ENCODE measurements around the gene CORO2A.

CORO2A gene

GRCh38 chr9:98148486-98148885 is 44.0 kb downstream of the CORO2A start:
- no peak overlapping the region for H3K9ac ChIP-seq (ENCODE audit: low read length)
- no peaks in the 10 kb centered on the region for H3K36me3 ChIP-seq (ENCODE audit: control insufficient read depth, insufficient read depth, low read length, severe bottlenecking)
- peaks cover 5% of the 10 kb centered on the region for H3K27me3 ChIP-seq (replicated peaks; ENCODE audit: control insufficient read depth, insufficient read depth, low read length)
- peaks cover 13% of the 10 kb centered on the region for H3K4me1 ChIP-seq (ENCODE audit: control insufficient read depth, insufficient read depth, low read length)
- no peak for DNase-seq (ENCODE audit: low read depth)
- H3K4me3 ChIP-seq (ENCODE audit: low read length): no peak overlapping the region
- H3K9me3 ChIP-seq (ENCODE audit: control insufficient read depth, low read length): no peaks in the 10 kb centered on the region

GRCh38 chr9:98147582-98147981 is 44.9 kb downstream of the CORO2A start:
- no peak for DNase-seq (ENCODE audit: low read depth)
- Histone ChIP-seq H3K4me1 (ENCODE audit: control insufficient read depth, insufficient read depth, low read length) (peaks cover 13% of the 10 kb centered on the region), H3K4me3 (ENCODE audit: low read length) (no peak overlapping the region), H3K36me3 (ENCODE audit: control insufficient read depth, insufficient read depth, low read length, severe bottlenecking) (no peaks in the 10 kb centered on the region), H3K9ac (ENCODE audit: low read length) (no peak overlapping the region), H3K9me3 (ENCODE audit: control insufficient read depth, low read length) (no peaks in the 10 kb centered on the region), H3K27me3 (replicated peaks; ENCODE audit: control insufficient read depth, insufficient read depth, low read length) (peaks cover 5% of the 10 kb centered on the region)

GRCh38 chr9:98146101-98146991 is 46.1 kb downstream of the CORO2A start:
- no peaks in the 10 kb centered on the region for H3K36me3 ChIP-seq (ENCODE audit: control insufficient read depth, insufficient read depth, low read length, severe bottlenecking)
- H3K27me3 ChIP-seq (replicated peaks; ENCODE audit: control insufficient read depth, insufficient read depth, low read length): peaks cover 5% of the 10 kb centered on the region
- peak; percentile 73 for DNase-seq (ENCODE audit: low read depth)
- no peak overlapping the region for H3K9ac ChIP-seq (ENCODE audit: low read length)
- H3K4me1 ChIP-seq (ENCODE audit: control insufficient read depth, insufficient read depth, low read length): peaks cover 13% of the 10 kb centered on the region
- H3K9me3 ChIP-seq (ENCODE audit: control insufficient read depth, low read length): no peaks in the 10 kb centered on the region
- H3K4me3 ChIP-seq (ENCODE audit: low read length): no peak overlapping the region

GRCh38 chr9:98144631-98145030 is 47.8 kb downstream of the CORO2A start:
- Histone ChIP-seq H3K4me1 (ENCODE audit: control insufficient read depth, insufficient read depth, low read length) (peaks cover 13% of the 10 kb centered on the region), H3K9me3 (ENCODE audit: control insufficient read depth, low read length) (no peaks in the 10 kb centered on the region), H3K9ac (ENCODE audit: low read length) (no peak overlapping the region), H3K27me3 (replicated peaks; ENCODE audit: control insufficient read depth, insufficient read depth, low read length) (peaks cover 8% of the 10 kb centered on the region), H3K4me3 (ENCODE audit: low read length) (no peak overlapping the region), H3K36me3 (ENCODE audit: control insufficient read depth, insufficient read depth, low read length, severe bottlenecking) (no peaks in the 10 kb centered on the region)
- DNase-seq (ENCODE audit: low read depth): no peak

GRCh38 chr9:98144076-98144475 is 48.4 kb downstream of the CORO2A start:
- Histone ChIP-seq H3K27me3 (replicated peaks; ENCODE audit: control insufficient read depth, insufficient read depth, low read length) (peaks cover 9% of the 10 kb centered on the region), H3K9me3 (ENCODE audit: control insufficient read depth, low read length) (no peaks in the 10 kb centered on the region), H3K4me3 (ENCODE audit: low read length) (no peak overlapping the region), H3K4me1 (ENCODE audit: control insufficient read depth, insufficient read depth, low read length) (peaks cover 13% of the 10 kb centered on the region), H3K9ac (ENCODE audit: low read length) (no peak overlapping the region), H3K36me3 (ENCODE audit: control insufficient read depth, insufficient read depth, low read length, severe bottlenecking) (no peaks in the 10 kb centered on the region)
- DNase-seq (ENCODE audit: low read depth): no peak

GRCh38 chr9:98142925-98143481 is 49.4 kb downstream of the CORO2A start:
- no peaks in the 10 kb centered on the region for H3K36me3 ChIP-seq (ENCODE audit: control insufficient read depth, insufficient read depth, low read length, severe bottlenecking)
- H3K4me1 ChIP-seq (ENCODE audit: control insufficient read depth, insufficient read depth, low read length): peaks cover 13% of the 10 kb centered on the region
- no peak for DNase-seq (ENCODE audit: low read depth)
- H3K27me3 ChIP-seq (replicated peaks; ENCODE audit: control insufficient read depth, insufficient read depth, low read length): peaks cover 6% of the 10 kb centered on the region
- H3K4me3 ChIP-seq (ENCODE audit: low read length): no peak overlapping the region
- H3K9ac ChIP-seq (ENCODE audit: low read length): no peak overlapping the region
- no peaks in the 10 kb centered on the region for H3K9me3 ChIP-seq (ENCODE audit: control insufficient read depth, low read length)

- Histone ChIP-seq H3K27me3 (replicated peaks; ENCODE audit: control insufficient read depth, insufficient read depth, low read length) (peaks cover 9% of the 10 kb centered on the region), H3K4me1 (ENCODE audit: control insufficient read depth, insufficient read depth, low read length) (peaks cover 13% of the 10 kb centered on the region), H3K9ac (ENCODE audit: low read length) (no peak overlapping the region), H3K9me3 (ENCODE audit: control insufficient read depth, low read length) (no peaks in the 10 kb centered on the region), H3K4me3 (ENCODE audit: low read length) (no peak overlapping the region), H3K36me3 (ENCODE audit: control insufficient read depth, insufficient read depth, low read length, severe bottlenecking) (no peaks in the 10 kb centered on the region)
- no peak for DNase-seq (ENCODE audit: low read depth)
Measured at GRCh38 chr9:98142182-98142907, 50.1 kb downstream of the CORO2A start.

- Histone ChIP-seq H3K9me3 (ENCODE audit: control insufficient read depth, low read length) (no peaks in the 10 kb centered on the region), H3K9ac (ENCODE audit: low read length) (no peak overlapping the region), H3K27me3 (replicated peaks; ENCODE audit: control insufficient read depth, insufficient read depth, low read length) (peaks cover 13% of the 10 kb centered on the region), H3K4me1 (ENCODE audit: control insufficient read depth, insufficient read depth, low read length) (peaks cover under 1% of the 10 kb centered on the region), H3K36me3 (ENCODE audit: control insufficient read depth, insufficient read depth, low read length, severe bottlenecking) (no peaks in the 10 kb centered on the region), H3K4me3 (ENCODE audit: low read length) (no peak overlapping the region)
- no peak for DNase-seq (ENCODE audit: low read depth)
Measured at GRCh38 chr9:98140503-98140902, 51.9 kb downstream of the CORO2A start.

GRCh38 chr9:98136489-98136888 is 55.9 kb downstream of the CORO2A start:
- no peak for DNase-seq (ENCODE audit: low read depth)
- Histone ChIP-seq H3K4me3 (ENCODE audit: low read length) (no peak overlapping the region), H3K9ac (ENCODE audit: low read length) (no peak overlapping the region)

GRCh38 chr9:98135938-98136337 is 56.5 kb downstream of the CORO2A start:
- DNase-seq (ENCODE audit: low read depth): no peak
- no peaks in the 10 kb centered on the region for H3K36me3 ChIP-seq (ENCODE audit: control insufficient read depth, insufficient read depth, low read length, severe bottlenecking)
- no peaks in the 10 kb centered on the region for H3K4me1 ChIP-seq (ENCODE audit: control insufficient read depth, insufficient read depth, low read length)
- H3K9me3 ChIP-seq (ENCODE audit: control insufficient read depth, low read length): no peaks in the 10 kb centered on the region
- H3K4me3 ChIP-seq (ENCODE audit: low read length): no peak overlapping the region
- no peak overlapping the region for H3K9ac ChIP-seq (ENCODE audit: low read length)
- peaks cover 14% of the 10 kb centered on the region for H3K27me3 ChIP-seq (replicated peaks; ENCODE audit: control insufficient read depth, insufficient read depth, low read length)

More at GRCh38 chr9:98136489-98136888, 55.9 kb downstream of the CORO2A start:
- no peaks in the 10 kb centered on the region for H3K36me3 ChIP-seq (ENCODE audit: control insufficient read depth, insufficient read depth, low read length, severe bottlenecking)
- no peaks in the 10 kb centered on the region for H3K4me1 ChIP-seq (ENCODE audit: control insufficient read depth, insufficient read depth, low read length)
- no peaks in the 10 kb centered on the region for H3K9me3 ChIP-seq (ENCODE audit: control insufficient read depth, low read length)
- peaks cover 14% of the 10 kb centered on the region for H3K27me3 ChIP-seq (replicated peaks; ENCODE audit: control insufficient read depth, insufficient read depth, low read length)

- Histone ChIP-seq H3K9ac (ENCODE audit: low read length) (no peak overlapping the region), H3K9me3 (ENCODE audit: control insufficient read depth, low read length) (no peaks in the 10 kb centered on the region), H3K4me1 (ENCODE audit: control insufficient read depth, insufficient read depth, low read length) (no peaks in the 10 kb centered on the region), H3K4me3 (ENCODE audit: low read length) (no peak overlapping the region), H3K36me3 (ENCODE audit: control insufficient read depth, insufficient read depth, low read length, severe bottlenecking) (no peaks in the 10 kb centered on the region), H3K27me3 (replicated peaks; ENCODE audit: control insufficient read depth, insufficient read depth, low read length) (peaks cover 14% of the 10 kb centered on the region)
- DNase-seq (ENCODE audit: low read depth): no peak
Measured at GRCh38 chr9:98135558-98135934, 56.9 kb downstream of the CORO2A start.

Data from adipocyte (in vitro differentiated cells).